GM21529 (cell line): Measurements from ENCODE around the gene CCDC24.

Experiments
- ATAC-seq: cut with Tn5 transposase; IDR thresholded peaks from one replicate; pipeline ENCODE4 v1.9.1; 2021; ENCODE audit not compliant: unreplicated experiment

CCDC24 gene

DNA sequence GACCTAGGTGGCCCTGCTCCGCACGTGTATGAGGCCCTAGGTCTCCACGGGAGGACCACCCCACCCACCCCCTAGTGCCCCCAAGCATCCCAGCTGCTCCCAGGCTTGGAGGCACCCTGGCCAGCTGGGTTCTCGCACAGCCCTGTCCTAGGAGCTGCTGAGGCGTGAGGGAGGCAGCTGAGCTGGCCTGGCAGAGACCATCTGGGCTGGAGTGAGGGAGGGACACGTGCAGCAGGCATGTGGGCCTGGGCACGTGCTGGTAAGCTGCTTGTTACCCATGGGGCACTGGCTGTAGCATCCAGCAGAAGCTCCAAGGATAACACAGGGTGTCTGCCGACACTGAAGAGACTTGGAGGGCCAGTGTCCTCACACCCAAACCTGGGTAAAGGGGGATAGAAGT, 29.8 kb downstream of the CCDC24 start:
- ATAC-seq = no peak

DNA sequence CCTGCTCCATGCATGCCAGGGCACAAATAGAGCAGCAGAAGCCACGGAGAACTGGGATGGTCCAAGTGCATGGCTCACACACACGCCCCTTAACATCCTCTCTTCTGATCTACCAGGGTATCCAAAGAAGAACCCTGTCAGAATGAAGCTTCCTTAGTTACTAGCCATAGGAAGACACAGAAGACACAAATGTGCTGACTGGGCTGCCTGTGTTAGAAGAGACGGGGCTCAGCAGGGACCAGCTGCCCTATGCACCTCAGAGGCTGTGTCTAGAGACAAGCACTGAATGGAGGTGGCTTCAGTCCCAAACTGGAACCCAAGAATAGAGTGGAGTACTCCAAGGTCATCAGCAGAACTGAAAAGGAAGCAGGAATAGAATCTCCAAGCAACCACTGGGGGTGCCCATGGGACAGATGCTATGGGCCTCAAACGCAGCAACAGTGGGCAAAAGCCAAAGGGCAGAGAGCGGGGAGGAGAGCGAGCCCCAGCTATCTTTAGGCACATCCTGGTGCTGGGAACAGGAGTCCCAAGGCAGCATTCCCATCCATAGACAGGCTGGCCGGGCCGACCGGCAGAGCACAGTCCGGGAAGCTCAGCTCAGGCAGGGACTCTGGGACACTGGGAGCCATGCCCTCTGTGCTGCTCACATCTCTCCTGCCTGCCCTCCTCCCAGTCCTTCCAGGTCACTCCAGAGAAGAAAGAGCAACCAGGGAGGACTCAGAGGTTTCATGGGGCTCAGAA, 30.4 kb downstream of the CCDC24 start:
- ATAC-seq = no peak

- no peak for ATAC-seq
Measured at GRCh38 chr1:44024031-44024902, 32.9 kb downstream of the CCDC24 start.

GRCh38 chr1:44024903-44025525, 33.6 kb downstream of the CCDC24 start:
- no peak for ATAC-seq

DNA sequence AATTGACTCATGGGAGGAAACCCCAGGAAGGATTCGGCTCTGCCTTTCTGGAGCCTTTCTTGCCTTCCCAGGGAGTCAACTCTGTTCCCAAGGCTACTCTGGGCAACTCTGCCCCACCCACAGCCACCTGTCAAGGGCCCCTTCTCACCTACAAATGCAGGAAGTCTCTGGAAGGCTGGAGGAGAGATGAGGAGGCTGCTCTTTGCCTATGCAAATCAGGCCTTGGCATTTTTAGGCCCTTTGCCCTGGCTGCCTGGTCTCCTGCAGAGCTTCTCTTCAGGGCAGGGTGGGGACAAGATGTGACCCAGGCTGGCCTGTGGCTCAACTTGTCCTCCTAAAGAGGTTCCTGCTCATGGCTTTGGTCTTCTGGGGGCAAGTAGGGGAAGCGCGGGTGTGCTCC, 34.4 kb downstream of the CCDC24 start:
- no peak for ATAC-seq

- no peak for ATAC-seq
Measured at GRCh38 chr1:44027320-44027719, 35.9 kb downstream of the CCDC24 start.

- peak; percentile 14 for ATAC-seq
Measured at GRCh38 chr1:44029260-44029910, 38.0 kb downstream of the CCDC24 start.

DNA sequence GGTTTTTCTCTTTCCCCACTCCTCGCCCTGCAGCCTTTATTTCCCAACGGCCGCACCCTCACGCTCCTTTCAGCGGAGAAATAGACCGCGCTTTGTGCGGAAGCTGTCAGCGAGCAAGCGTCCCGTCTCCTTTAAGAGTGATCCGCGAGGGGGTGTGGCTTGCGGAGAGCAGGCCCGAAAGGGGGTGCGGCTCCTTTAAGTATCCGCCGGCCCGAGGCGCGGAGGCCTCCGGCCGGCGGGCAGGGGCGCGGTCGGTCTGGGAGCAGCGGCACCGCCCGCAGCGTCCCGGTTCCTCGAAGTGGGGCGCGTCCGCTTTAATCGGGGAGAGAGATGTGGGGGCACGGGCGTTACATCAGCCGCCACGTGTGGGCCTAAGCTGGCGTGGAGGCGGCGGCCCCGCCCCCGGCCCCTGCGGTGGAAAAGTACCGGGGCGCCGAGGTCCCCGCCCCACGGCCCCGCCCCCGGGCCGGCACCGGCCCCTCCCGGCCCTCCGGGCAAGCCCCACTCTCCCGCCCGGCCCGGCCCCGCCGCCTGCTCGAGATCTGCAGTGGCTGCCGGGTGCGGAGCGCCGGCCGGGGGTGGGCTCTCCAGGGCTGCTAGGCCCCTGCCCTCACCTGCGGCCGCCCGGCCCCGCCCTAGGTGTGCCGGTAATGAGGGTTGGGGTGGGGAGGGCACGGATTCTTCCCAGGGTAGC, 38.7 kb downstream of the CCDC24 start:
- peak; percentile 84 for ATAC-seq

- ATAC-seq = peak; percentile 25
Measured at GRCh38 chr1:44030605-44031251, 39.3 kb downstream of the CCDC24 start.

- no peak for ATAC-seq
Measured at GRCh38 chr1:44031252-44032169, 40.1 kb downstream of the CCDC24 start, which contains the start of gene SLC6A9. Gene SLC6A9, minus strand, starts transcription at chr1:44031462. Its CDS starts 7,185 bp downstream, at chr1:44024277.

DNA sequence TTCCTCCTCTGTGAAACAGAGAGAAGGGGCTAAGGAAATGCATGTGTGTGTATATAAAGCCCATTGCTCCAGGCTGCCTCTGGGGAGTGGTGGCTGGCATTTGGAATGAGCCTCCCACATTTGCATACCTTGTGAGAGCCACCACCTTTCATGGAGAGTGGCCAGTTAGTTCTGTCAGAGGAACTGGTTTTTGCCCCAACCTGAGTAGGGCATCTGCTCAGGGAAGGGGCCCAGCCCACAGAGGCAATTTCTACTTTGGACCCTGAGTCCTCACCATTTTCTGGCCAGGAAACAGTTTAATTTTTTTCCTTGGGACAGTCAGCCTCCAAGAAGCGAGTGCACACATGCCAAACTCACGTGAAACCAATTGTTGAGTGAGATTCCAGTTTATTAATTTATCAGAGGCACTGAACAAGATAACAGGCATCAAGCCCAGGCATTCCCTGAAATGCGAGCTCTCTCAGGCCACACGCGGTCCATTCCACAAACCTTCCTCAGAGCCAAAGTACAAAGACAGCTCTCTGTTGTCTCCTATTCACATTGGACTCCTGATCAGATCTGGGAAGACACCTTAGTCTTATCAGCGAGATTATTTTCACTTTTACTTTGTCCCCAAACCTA, 40.9 kb downstream of the CCDC24 start:
- no peak for ATAC-seq

DNA sequence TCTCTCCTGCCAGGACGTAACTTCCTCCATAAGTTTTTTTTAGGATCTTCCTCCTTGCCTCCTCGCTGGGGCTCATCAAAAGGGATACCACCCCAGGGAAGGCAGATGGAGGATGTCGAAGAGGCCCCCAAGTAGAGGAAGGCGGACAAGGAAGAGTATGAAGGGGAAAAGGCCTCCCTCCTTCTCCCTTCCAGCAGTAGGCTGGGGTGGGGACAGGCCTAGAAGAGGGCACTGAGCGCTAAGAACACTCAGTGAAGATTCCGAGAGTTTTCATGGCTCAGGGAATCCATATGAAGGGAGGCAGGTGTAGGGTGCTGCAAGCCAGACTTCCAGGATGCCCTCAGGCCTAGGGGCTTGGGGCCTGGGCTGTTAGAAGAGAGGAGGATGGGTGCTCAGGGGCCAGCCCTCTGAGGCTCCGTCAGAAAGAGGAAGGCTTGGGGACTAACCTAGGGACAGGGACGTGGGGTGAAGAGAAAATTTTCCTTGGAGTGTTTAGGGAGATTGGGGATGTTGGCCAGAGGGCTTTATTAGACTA, 41.7 kb downstream of the CCDC24 start:
- ATAC-seq = no peak

DNA sequence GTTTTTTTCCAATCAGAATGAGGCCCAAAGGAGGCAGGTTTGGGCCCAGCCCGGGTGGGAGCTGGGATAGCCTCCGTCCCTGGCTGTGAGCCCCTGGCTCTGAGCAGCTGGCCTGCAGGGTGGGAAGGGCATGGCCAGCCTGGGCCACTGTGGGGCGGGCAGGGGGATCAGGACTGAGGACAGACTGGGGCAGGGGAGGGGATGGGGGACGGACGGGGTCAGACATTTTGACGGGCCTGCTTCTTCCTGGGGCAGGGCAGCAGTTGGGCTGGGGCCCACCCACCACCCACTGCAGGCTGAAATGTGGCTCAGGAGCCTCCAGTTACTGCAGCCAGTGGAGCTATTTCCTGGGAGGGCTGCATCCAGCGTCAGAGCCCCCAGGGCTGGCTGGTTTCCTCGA, 42.4 kb downstream of the CCDC24 start:
- no peak for ATAC-seq

DNA sequence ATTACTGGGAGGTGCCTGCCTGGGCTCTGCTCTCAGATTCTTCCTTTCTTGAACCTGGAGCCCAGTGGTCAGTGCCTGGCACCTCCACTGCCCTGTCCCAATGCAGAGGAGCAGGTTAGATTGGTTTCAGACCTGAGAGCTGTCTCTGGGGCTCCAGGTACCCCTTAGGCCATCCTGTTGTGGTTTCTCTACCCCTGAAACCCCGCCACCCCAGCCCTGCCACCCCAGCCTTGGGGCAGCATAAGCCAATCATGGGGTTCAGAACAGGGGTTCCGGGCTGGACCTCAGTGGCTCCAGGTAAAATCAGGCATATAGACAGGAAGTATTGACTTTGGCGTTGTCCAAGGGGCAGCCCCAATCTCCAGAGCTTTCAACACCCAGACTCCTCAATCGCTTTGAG, 43.0 kb downstream of the CCDC24 start:
- no peak for ATAC-seq

DNA sequence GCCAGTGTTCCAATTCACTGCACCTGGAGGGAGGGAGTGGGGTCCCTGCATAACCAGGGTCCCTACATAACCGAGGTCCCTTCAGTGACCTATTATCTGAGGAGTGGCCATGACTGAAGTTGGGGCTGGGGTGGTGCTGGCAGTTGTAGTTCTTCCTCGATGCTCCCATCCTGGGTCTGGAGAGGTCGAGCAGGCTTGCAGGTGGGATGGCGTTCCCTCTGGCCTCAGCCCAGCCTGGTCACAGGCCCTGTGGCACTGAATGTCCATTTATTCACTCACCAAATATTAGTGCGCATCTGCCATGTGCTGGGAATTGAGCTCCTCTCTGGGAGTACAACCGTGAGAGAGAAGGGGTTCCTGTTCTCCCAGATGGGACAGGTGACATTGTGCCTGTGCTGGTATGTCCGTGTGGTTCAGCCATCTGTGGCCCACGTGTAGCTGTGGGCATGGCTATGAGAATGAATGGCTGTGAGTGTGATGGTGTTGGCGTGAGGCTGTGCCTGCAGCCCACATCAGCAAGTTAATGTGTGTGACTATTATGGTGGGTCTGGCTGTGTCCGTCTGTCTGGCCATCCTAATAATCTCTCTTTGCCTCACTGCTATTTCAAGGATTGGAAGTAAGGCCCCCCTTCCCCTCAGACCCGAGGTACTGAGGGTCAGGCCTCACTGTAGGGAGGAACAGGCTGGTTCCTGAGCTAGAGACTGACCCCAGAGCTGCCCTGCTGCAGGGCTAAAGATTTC, 43.7 kb downstream of the CCDC24 start:
- ATAC-seq = no peak

GRCh38 chr1:44035726-44036408, 44.5 kb downstream of the CCDC24 start:
- no peak for ATAC-seq
